ENCODE results near the gene SMPDL3B. TPM values are rescaled to one million over a fixed set of nuclear protein-coding genes. Genes with fewer than 3 reads are reported as not detected.
A peak's percentile ranks its signal among the peaks of the same experiment; 100 is the strongest.

Gene SMPDL3B
- total and polyA plus RNA-seq, 3 donors from 2014 or later, result 2.1 to 2.7 (median 2.5) TPM

GRCh38 chr1:27937524-27937836 lies 2.7 kb downstream of the SMPDL3B start:
- H3K4me3 ChIP-seq, result no peak overlapping the region
- 79 to 100% methylated on average over 1 of the region's 1 CpG for WGBS, 2 donors
- H3K4me1 ChIP-seq, result peaks cover 9% of the 10 kb centered on the region
- no peaks in the 10 kb centered on the region for H3K36me3 ChIP-seq (ENCODE audit: low read depth, missing control alignments)
- no peak for TF ChIP-seq CTCF (IDR thresholded peaks at IDR 0.05)
- no peak for TF ChIP-seq POLR2A (IDR thresholded peaks at IDR 0.05)
- no peaks in the 10 kb centered on the region for H3K27me3 ChIP-seq
- no peak for DNase-seq
- H3K27ac ChIP-seq, result no peak overlapping the region
- intact Hi-C loops (cut with DNase I; ENCODE audit: low total_unique reads), result no loop called here
- no peaks in the 10 kb centered on the region for H3K9me3 ChIP-seq

- TF ChIP-seq CTCF (IDR thresholded peaks at IDR 0.05) (no peak), POLR2A (IDR thresholded peaks at IDR 0.05) (no peak)
- Histone ChIP-seq H3K9me3 (no peaks in the 10 kb centered on the region), H3K36me3 (ENCODE audit: low read depth, missing control alignments) (no peaks in the 10 kb centered on the region), H3K27ac (no peak overlapping the region), H3K27me3 (no peaks in the 10 kb centered on the region), H3K4me3 (no peak overlapping the region), H3K4me1 (peaks cover 9% of the 10 kb centered on the region)
- intact Hi-C loops (cut with DNase I; ENCODE audit: low total_unique reads), result no loop called here
- no peak for DNase-seq
- 89 to 92% methylated on average over 4 of the region's 4 CpGs for WGBS, 2 donors
Observed at GRCh38 chr1:27938488-27938887, 3.7 kb downstream of the SMPDL3B start.

- Histone ChIP-seq H3K27me3 (no peaks in the 10 kb centered on the region), H3K9me3 (no peaks in the 10 kb centered on the region), H3K36me3 (ENCODE audit: low read depth, missing control alignments) (no peaks in the 10 kb centered on the region), H3K27ac (no peak overlapping the region), H3K4me1 (peaks cover 6% of the 10 kb centered on the region), H3K4me3 (no peak overlapping the region)
- WGBS, 2 donors, result 46 to 58% methylated on average over 6 of the region's 6 CpGs
- no peak for TF ChIP-seq POLR2A (IDR thresholded peaks at IDR 0.05)
- TF ChIP-seq CTCF (IDR thresholded peaks at IDR 0.05), result no peak
- intact Hi-C loops (cut with DNase I; ENCODE audit: low total_unique reads), result no loop called here
- peak; percentile 36 for DNase-seq
Observed at GRCh38 chr1:27940297-27940696, 5.5 kb downstream of the SMPDL3B start.

GRCh38 chr1:27940870-27941560 lies 6.2 kb downstream of the SMPDL3B start:
- Histone ChIP-seq H3K36me3 (ENCODE audit: low read depth, missing control alignments) (no peaks in the 10 kb centered on the region), H3K4me3 (no peak overlapping the region), H3K4me1 (peaks cover 6% of the 10 kb centered on the region), H3K9me3 (no peaks in the 10 kb centered on the region), H3K27me3 (no peaks in the 10 kb centered on the region), H3K27ac (no peak overlapping the region)
- 70 to 95% methylated on average over 9 of the region's 9 CpGs for WGBS, 2 donors
- intact Hi-C loops (cut with DNase I; ENCODE audit: low total_unique reads), result no loop called here
- TF ChIP-seq POLR2A (IDR thresholded peaks at IDR 0.05), result no peak
- TF ChIP-seq CTCF (IDR thresholded peaks at IDR 0.05), result no peak
- DNase-seq, result peak; percentile 28
